Brain microvascular endothelial cell (primary cell): ENCODE data around the gene USP40.

ENCODE experiments used
- DNase-seq: peaks from one replicate; pipeline ENCODE4 v3.0.0-alpha.2; 2020
- H3K27ac ChIP-seq: fragments of 250-450 bp; sonication (Bioruptor Pico); 2 replicates; pipeline ENCODE4 v1.5.1; 2020; ENCODE audit warnings: mild to moderate bottlenecking, moderate library complexity
- H3K27me3 ChIP-seq: fragments of 250-450 bp; sonication (Bioruptor Pico); replicated peaks from 2 replicates; pipeline ENCODE4 v1.5.1; 2020; ENCODE audit warnings: mild to moderate bottlenecking
- H3K36me3 ChIP-seq: fragments of 250-450 bp; sonication (Bioruptor Pico); replicated peaks from 2 replicates; pipeline ENCODE4 v1.5.1; 2020; ENCODE audit warnings: mild to moderate bottlenecking
- H3K4me3 ChIP-seq: 2 replicates; pipeline ENCODE4 v1.5.1; 2011; ENCODE audit warnings: low read depth, mild to moderate bottlenecking, control low read depth, low read length, moderate library complexity
- in situ Hi-C: cut with HindIII; loops from 2 replicates; pipeline ENCODE4 v1.10.0; 2017; ENCODE audit warnings: low sequenced_read_pairs, low pct_ligation_motif_present
- TF ChIP-seq, protein P1 (sequence below): IDR thresholded peaks from 2 replicates; pipeline ENCODE4 v1.5.1; 2011; ENCODE audit warnings: low read depth, mild to moderate bottlenecking, moderate library complexity, low read length, control low read depth, inconsistent platforms; ENCODE audit errors: missing control alignments

The USP40 gene

DNA sequence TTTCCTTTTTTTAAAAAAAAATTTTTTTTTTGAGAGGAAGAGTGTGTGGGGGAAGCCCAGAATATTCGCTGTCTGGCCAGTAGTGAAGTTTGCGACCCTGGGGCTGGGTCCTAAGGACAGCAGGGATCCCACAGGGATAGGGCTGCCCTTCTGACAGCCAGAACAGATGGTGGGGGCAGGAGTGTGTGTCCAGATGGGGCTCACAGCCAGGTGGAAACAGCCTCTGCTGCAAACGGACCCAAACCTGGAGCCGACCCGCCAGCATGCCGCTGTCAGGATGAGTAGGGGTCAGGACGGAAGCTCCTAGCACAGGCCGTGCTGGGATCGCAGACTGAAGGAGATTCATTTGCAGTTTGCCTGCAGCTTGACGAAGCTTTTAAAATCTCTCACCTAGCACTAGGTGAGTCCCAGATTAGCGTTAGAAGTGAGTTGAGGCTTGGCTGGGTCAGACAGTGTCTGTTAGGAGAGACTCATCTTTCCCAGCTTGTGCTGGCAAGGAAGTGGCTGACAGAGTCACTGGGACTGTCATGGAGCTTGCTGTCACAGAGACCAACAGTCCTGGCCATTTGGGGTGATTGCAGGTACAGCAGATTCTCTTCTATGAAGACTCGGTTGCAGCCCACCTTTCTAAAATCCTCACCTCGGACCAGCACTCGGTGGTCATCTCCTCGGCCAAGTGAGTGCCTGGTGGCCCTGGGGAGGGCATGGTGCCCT lies 118.9 kb downstream of the USP40 start:
- DNase-seq, result no peak
- peaks cover 2% of the 10 kb centered on the region for H3K36me3 ChIP-seq
- in situ Hi-C loops, result no loop called here
- H3K27ac ChIP-seq, result no peak overlapping the region
- no peak overlapping the region for H3K4me3 ChIP-seq
- H3K27me3 ChIP-seq, result no peaks in the 10 kb centered on the region
- TF ChIP-seq, protein P1, sequence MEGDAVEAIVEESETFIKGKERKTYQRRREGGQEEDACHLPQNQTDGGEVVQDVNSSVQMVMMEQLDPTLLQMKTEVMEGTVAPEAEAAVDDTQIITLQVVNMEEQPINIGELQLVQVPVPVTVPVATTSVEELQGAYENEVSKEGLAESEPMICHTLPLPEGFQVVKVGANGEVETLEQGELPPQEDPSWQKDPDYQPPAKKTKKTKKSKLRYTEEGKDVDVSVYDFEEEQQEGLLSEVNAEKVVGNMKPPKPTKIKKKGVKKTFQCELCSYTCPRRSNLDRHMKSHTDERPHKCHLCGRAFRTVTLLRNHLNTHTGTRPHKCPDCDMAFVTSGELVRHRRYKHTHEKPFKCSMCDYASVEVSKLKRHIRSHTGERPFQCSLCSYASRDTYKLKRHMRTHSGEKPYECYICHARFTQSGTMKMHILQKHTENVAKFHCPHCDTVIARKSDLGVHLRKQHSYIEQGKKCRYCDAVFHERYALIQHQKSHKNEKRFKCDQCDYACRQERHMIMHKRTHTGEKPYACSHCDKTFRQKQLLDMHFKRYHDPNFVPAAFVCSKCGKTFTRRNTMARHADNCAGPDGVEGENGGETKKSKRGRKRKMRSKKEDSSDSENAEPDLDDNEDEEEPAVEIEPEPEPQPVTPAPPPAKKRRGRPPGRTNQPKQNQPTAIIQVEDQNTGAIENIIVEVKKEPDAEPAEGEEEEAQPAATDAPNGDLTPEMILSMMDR, result no peak

DNA sequence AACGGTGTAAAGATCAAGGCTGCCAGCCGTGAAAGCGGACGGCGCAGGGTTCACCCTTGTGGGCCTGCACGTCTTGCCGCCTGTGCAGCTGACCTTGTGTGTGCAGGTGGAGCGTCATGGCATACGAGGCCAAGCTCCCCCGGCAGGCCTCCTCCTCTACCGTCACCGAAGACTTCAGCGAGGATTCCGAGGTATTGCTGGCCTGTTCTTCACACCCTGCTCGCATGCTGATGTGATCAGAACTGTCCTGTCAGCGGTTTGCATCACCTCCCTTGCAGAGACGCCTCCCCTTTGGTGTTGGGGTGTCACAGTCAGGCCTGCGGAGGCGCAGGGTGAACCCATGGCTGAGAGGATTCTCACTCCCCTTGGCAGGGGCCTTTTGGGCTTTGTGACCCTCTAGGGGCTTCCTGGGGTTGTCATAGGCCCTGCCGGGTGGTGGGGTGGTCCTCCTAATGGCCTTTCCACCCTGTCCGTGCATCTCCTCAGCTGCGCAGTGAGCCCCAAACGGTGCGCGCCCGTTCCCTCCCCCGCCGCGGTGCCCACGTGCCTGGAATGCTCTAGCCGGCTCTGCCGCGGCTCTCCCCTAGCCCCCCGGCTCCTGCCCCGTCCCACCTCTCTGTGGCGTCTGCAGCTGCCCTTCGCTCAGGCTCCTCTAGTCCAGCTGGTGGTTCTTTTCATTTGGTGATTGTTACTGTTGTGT lies 119.8 kb downstream of the USP40 start:
- Histone ChIP-seq H3K27me3 (no peaks in the 10 kb centered on the region), H3K36me3 (peaks cover 2% of the 10 kb centered on the region), H3K27ac (no peak overlapping the region), H3K4me3 (no peak overlapping the region)
- TF ChIP-seq, protein P1, result no peak
- DNase-seq, result no peak
- in situ Hi-C loops, result no loop called here

DNA sequence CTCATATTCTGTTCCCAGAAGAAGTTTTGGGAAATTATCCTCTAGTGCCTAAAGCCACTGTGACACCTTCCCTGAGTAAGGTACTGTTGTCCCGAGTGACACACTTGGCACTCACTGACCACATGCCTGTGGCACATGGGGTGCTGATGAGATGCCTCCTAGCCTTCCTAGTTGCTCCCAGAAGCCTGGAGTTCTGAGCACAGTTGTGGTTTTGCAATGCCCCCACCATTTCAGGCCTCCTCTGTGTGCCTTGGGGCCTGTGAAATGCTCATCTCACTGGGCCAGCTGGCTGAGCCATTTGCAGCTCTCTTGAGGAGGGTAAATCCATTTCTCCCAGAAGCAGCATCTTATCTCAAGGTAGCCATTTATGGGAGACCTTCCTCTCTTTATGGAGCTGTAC lies 120.5 kb downstream of the USP40 start:
- in situ Hi-C loops, result no loop called here
- no peak for DNase-seq
- Histone ChIP-seq H3K27ac (no peak overlapping the region), H3K36me3 (peaks cover 2% of the 10 kb centered on the region), H3K4me3 (no peak overlapping the region), H3K27me3 (no peaks in the 10 kb centered on the region)
- TF ChIP-seq, protein P1, result no peak

DNA sequence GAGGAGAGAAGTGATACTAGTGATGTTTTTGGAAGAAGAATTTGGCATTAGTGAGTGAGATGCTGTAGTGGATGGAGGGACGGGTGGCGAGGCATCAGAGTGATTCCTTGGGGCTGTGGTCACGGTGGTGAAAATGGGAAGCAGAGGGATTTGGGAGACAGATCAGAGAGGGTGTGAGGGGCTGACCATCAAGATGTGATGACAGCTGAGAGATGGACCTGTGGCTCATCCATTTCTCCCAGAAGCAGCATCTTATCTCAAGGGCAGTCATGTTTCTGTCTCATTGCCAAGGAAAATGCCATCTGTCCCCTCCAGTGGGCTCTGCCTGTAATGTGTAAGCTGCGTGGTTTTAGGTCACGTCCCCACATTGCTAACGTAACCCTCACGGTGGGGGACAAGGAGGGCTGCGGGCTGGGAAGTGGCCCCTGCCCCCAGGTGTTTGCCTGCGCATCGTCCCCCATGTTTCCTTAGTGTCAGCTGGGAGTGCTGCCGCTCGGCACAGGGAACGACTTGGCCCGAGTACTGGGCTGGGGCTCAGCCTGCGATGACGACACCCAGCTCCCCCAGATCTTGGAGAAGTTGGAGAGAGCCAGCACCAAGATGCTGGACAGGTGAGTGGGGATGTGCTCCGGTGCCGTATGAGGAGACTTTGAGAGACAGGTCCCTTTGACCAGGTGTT lies 121.3 kb downstream of the USP40 start:
- H3K27ac ChIP-seq, result no peak overlapping the region
- no peak for DNase-seq
- TF ChIP-seq, protein P1, result no peak
- in situ Hi-C loops, result no loop called here
- no peaks in the 10 kb centered on the region for H3K27me3 ChIP-seq
- H3K4me3 ChIP-seq, result no peak overlapping the region
- H3K36me3 ChIP-seq, result peaks cover 2% of the 10 kb centered on the region

DNA sequence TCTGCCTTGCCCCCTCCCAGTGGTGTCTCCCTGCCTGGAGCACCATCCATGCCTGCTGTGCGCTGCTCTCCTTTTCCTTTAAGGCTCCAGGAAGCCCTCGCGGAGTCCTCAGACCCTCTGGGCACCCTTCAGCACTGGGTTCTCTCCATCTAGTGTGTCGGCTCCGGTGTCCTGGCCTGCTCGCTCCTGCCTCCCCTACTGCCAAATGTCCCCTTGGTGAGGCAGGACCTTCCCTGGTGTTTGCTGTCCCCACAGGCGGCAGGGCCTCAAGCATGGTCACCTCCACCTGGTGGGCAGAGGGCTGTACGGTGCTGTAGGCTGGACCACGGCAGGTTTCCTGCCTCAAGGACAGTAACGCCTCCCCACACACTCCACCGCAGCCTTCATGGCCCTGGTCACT lies 122.1 kb downstream of the USP40 start:
- in situ Hi-C loops, result no loop called here
- no peaks in the 10 kb centered on the region for H3K27me3 ChIP-seq
- no peak overlapping the region for H3K4me3 ChIP-seq
- peaks cover 2% of the 10 kb centered on the region for H3K36me3 ChIP-seq
- H3K27ac ChIP-seq, result no peak overlapping the region
- DNase-seq, result no peak
- TF ChIP-seq, protein P1, result no peak
